Natural killer cell (primary cell): ENCODE results near the gene SSU72. TPM values are rescaled to one million over a fixed set of nuclear protein-coding genes. Genes with fewer than 3 reads are reported as not detected.

Experiments
- ATAC-seq, 3 donors: fragments of 150-1000 bp in 2 of 3; fragments of 200-7000 bp in 1 of 3; cut with Tn5 transposase; 1 replicate in 1 of 3; 2 replicates in 2 of 3; pipeline ENCODE4 v1.10.0; 2021; ENCODE audit warnings: mild to moderate bottlenecking in 2 of 3, moderate library complexity in 2 of 3
- DNase-seq, 2 donors: peaks; one replicate each; pipeline versions ENCODE4 v3.0.0 to v3.0.0-alpha.2; 2013 to 2021; ENCODE audit warnings: mixed read lengths in 1 of 2
- H3K27ac ChIP-seq: one replicate; pipeline ENCODE4 v1.5.1; 2013; ENCODE audit warnings: mild to moderate bottlenecking, low read length
- H3K27me3 ChIP-seq: one replicate; pipeline ENCODE4 v1.6.1; 2013; ENCODE audit warnings: low read length; ENCODE audit not compliant: control insufficient read depth, insufficient read depth
- H3K36me3 ChIP-seq: one replicate; pipeline ENCODE4 v1.6.1; 2013; ENCODE audit warnings: low read length; ENCODE audit not compliant: control insufficient read depth, insufficient read depth
- H3K4me1 ChIP-seq: one replicate; pipeline ENCODE4 v1.6.1; 2013; ENCODE audit warnings: low read length; ENCODE audit not compliant: control insufficient read depth, insufficient read depth
- H3K4me3 ChIP-seq: one replicate; pipeline ENCODE4 v1.5.1; 2013; ENCODE audit warnings: low read length
- H3K9me3 ChIP-seq: one replicate; pipeline ENCODE4 v1.6.1; 2013; ENCODE audit warnings: low read length; ENCODE audit not compliant: control insufficient read depth, insufficient read depth
- H3K27ac Mint-ChIP-seq, 2 donors: one replicate each; pipeline ENCODE4 v1.8.0; 2022; ENCODE audit warnings: mild to moderate bottlenecking in 2 of 2, mixed read lengths in 2 of 2, moderate library complexity in 1 of 2
- H3K27me3 Mint-ChIP-seq, 2 donors: one replicate each; pipeline ENCODE4 v1.8.0; 2022; ENCODE audit warnings: low read depth in 2 of 2, mixed read lengths in 2 of 2
- H3K36me3 Mint-ChIP-seq: one replicate; pipeline ENCODE4 v1.8.0; 2022; ENCODE audit warnings: mixed read lengths
- H3K4me1 Mint-ChIP-seq, 2 donors: one replicate each; pipeline ENCODE4 v1.8.0; 2022; ENCODE audit warnings: mixed read lengths in 2 of 2
- H3K4me3 Mint-ChIP-seq: one replicate; pipeline ENCODE4 v1.8.0; 2022; ENCODE audit warnings: mild to moderate bottlenecking, moderate library complexity, mixed read lengths
- H3K9me3 Mint-ChIP-seq, 2 donors: one replicate each; pipeline ENCODE4 v1.8.0; 2022; ENCODE audit warnings: mixed read lengths in 2 of 2
- WGBS: methylation state at CpG from one replicate; pipeline ENCODE4 v1.1.7; 2013; ENCODE audit warnings: missing lambda C conversion rate; ENCODE audit not compliant: insufficient coverage; 5-methylcytosine and 5-hydroxymethylcytosine counted together
- intact Hi-C: fragments of 100-400 bp; cut with micrococcal nuclease; formaldehyde crosslinking; loops from one replicate; pipeline ENCODE4 v1.14.2; 2022
- total RNA-seq, 4 donors: library from RNA; stranded (reverse); fragments of 120-200 nt in 1 of 4; gene quantifications; one replicate each; pipeline versions ENCODE4 v1.2.3 to v1.2.4, GENCODE V29; 2013 to 2022
- TF ChIP-seq, protein P1 (sequence below): fragments of 200-600 bp; IDR thresholded peaks from one replicate; pipeline ENCODE4 v1.8.0; 2022; ENCODE audit warnings: antibody characterized with exemption

Gene SSU72
- total RNA-seq, 3 donors from 2014 or later (not counting 1 experiment from before 2014, with no cell fraction given): 87.5 to 107 (median 93.9) TPM

DNA sequence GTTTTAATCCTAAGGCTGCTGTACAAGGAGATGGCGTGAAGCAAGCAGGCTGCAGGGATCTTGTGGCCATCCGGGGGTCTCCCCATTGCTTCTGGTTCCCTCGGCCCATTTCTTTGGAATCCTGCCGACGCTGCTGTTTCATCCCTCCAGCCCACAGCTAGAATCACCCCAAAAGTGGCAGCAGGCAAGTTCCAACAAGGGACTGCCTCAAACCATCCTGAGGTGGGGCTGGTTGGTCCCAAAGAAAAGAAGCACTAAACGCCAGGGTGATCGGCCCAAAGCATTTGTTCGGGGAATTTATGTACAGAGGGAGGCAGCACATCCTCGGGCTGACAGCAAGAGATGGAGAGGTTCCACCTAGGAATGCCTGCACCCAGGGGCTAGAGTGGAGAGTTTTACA lies 36.1 kb upstream of the SSU72 start:
- Mint-ChIP-seq H3K4me3 (no peak overlapping the region), H3K27me3 (no peaks in the 10 kb centered on the region), H3K4me1 (peaks cover 16 to 18% of the 10 kb centered on the region in 2 donors), H3K36me3 (no peaks in the 10 kb centered on the region), H3K9me3 (no peaks in the 10 kb centered on the region), H3K27ac (no peak overlapping the region)
- intact Hi-C loops: loop anchor here (10.0 kb wide), 1 partner anchor 64 kb away; no protein-coding TSS in a partner anchor
- TF ChIP-seq, protein P1, sequence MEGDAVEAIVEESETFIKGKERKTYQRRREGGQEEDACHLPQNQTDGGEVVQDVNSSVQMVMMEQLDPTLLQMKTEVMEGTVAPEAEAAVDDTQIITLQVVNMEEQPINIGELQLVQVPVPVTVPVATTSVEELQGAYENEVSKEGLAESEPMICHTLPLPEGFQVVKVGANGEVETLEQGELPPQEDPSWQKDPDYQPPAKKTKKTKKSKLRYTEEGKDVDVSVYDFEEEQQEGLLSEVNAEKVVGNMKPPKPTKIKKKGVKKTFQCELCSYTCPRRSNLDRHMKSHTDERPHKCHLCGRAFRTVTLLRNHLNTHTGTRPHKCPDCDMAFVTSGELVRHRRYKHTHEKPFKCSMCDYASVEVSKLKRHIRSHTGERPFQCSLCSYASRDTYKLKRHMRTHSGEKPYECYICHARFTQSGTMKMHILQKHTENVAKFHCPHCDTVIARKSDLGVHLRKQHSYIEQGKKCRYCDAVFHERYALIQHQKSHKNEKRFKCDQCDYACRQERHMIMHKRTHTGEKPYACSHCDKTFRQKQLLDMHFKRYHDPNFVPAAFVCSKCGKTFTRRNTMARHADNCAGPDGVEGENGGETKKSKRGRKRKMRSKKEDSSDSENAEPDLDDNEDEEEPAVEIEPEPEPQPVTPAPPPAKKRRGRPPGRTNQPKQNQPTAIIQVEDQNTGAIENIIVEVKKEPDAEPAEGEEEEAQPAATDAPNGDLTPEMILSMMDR: no peak
- H3K36me3 ChIP-seq: no peaks in the 10 kb centered on the region
- ATAC-seq: no peak
- no peaks in the 10 kb centered on the region for H3K27me3 ChIP-seq
- no peaks in the 10 kb centered on the region for H3K9me3 ChIP-seq
- H3K4me1 ChIP-seq: peaks cover 15% of the 10 kb centered on the region
- no peak overlapping the region for H3K4me3 ChIP-seq
- no peak overlapping the region for H3K27ac ChIP-seq
- 91% methylated on average over 9 of the region's 9 CpGs for WGBS
- DNase-seq: no peak

DNA sequence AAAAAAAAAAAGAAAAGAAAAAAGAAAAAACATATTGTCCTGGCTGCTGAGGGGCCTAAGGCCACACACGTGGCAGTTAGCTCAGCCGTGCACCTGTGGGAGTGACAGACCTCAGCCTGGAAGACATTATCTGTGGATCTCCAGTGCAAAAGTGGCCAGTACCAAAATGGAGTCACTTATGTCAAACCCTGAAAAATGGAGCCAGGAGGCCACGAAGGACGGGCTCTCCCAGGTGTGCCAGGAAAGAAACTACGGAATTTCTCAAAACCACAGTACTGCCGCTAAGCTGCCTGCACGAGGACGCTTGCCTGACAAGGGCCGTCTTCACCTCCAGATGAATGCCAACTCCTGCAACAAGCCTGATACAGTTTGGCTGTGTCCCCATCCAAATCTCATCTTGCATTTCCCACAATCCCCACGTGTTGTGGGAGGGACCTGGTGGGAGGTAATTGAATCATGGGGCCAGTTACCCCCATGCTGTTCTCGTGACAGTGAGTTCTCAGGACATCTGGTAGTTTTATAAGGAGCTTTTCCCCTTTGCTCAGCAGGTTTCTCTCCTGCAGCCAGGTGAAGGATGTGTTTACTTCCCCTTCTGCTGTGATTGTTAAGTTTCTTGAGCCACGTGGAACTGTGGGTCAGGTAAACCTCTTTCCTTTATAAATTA lies 35.3 kb upstream of the SSU72 start:
- peaks cover 15% of the 10 kb centered on the region for H3K4me1 ChIP-seq
- H3K4me1 Mint-ChIP-seq: peaks cover 14 to 16% of the 10 kb centered on the region in 2 donors
- no peak for DNase-seq
- H3K27me3 ChIP-seq: no peaks in the 10 kb centered on the region
- no peaks in the 10 kb centered on the region for H3K9me3 Mint-ChIP-seq
- H3K4me3 ChIP-seq: no peak overlapping the region
- H3K4me3 Mint-ChIP-seq: no peak overlapping the region
- intact Hi-C loops: loop anchor here (10.0 kb wide), 1 partner anchor 65 kb away; no protein-coding TSS in a partner anchor
- H3K9me3 ChIP-seq: no peaks in the 10 kb centered on the region
- TF ChIP-seq, protein P1: no peak
- no peaks in the 10 kb centered on the region for H3K36me3 ChIP-seq
- ATAC-seq: no peak
- no peaks in the 10 kb centered on the region for H3K27me3 Mint-ChIP-seq
- H3K27ac ChIP-seq: no peak overlapping the region
- 82% methylated on average over 11 of the region's 12 CpGs for WGBS
- no peaks in the 10 kb centered on the region for H3K36me3 Mint-ChIP-seq
- no peak overlapping the region for H3K27ac Mint-ChIP-seq

DNA sequence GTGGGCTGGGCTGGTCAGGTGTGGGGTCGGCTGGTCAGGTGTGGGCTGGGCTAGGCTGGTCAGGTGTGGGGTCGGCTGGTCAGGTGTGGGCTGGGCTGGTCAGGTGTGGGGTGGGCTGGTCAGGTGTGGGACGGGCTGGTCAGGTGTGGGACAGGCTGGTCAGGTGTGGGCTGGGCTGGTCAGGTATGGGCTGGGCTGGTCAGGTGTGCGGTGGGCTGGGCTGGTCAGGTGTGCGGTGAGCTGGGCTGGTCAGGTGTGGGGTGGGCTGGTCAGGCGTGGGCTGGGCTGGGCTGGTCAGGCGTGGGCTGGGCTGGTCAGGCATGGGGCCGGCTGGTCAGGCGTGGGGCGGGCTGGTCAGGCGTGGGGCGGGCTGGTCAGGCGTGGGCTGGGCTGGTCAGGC lies 31.6 kb upstream of the SSU72 start:
- DNase-seq (no peak), ATAC-seq (no peak)
- Histone ChIP-seq H3K27ac (no peak overlapping the region), H3K27me3 (no peaks in the 10 kb centered on the region), H3K4me3 (no peak overlapping the region), H3K4me1 (peaks cover 4% of the 10 kb centered on the region), H3K36me3 (no peaks in the 10 kb centered on the region), H3K9me3 (no peaks in the 10 kb centered on the region)
- Mint-ChIP-seq H3K4me3 (no peak overlapping the region), H3K4me1 (no peaks in the 10 kb centered on the region), H3K36me3 (no peaks in the 10 kb centered on the region), H3K27me3 (no peaks in the 10 kb centered on the region), H3K27ac (no peak overlapping the region), H3K9me3 (no peaks in the 10 kb centered on the region)
- intact Hi-C loops: no loop called here
- WGBS: 93% methylated on average over 13 of the region's 13 CpGs
- TF ChIP-seq, protein P1: no peak

DNA sequence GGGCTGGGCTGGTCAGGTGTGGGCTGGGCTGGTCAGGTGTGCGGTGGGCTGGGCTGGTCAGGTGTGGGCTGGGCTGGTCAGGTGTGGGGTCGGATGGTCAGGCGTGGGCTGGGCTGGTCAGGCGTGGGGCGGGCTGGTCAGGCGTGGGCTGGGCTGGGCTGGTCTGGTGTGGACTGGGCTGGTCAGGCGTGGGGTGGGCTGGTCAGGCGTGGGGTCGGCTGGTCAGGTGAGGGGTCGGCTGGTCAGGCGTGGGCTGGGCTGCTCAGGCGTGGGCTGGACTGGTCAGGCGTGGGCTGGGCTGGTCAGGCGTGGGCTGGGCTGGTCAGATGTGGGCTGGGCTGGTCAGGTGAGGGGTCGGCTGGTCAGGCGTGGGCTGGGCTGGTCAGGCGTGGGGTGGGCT lies 31.1 kb upstream of the SSU72 start:
- WGBS: 93% methylated on average over 17 of the region's 17 CpGs
- Mint-ChIP-seq H3K4me1 (no peaks in the 10 kb centered on the region), H3K9me3 (no peaks in the 10 kb centered on the region), H3K27ac (no peak overlapping the region), H3K4me3 (no peak overlapping the region), H3K27me3 (no peaks in the 10 kb centered on the region), H3K36me3 (no peaks in the 10 kb centered on the region)
- DNase-seq: no peak
- Histone ChIP-seq H3K36me3 (no peaks in the 10 kb centered on the region), H3K4me1 (peaks cover 6% of the 10 kb centered on the region), H3K9me3 (no peaks in the 10 kb centered on the region), H3K27ac (no peak overlapping the region), H3K27me3 (no peaks in the 10 kb centered on the region), H3K4me3 (no peak overlapping the region)
- intact Hi-C loops: no loop called here
- ATAC-seq: no peak
- TF ChIP-seq, protein P1: no peak
